Medulla oblongata (tissue), 1 donor: ENCODE results near the gene CRLF1.
A peak's percentile ranks its signal among the peaks of the same experiment; 100 is the strongest.
"Not testable (repeated sequence)": the region's sequence is repeated elsewhere in the genome, so short reads cannot be mapped to it uniquely, and the experiment has no call there.

ENCODE experiments used
- DNase-seq: peaks from one replicate; pipeline ENCODE4 v3.0.0-alpha.2; 2015; ENCODE audit errors: extremely low spot score

The CRLF1 gene

DNA sequence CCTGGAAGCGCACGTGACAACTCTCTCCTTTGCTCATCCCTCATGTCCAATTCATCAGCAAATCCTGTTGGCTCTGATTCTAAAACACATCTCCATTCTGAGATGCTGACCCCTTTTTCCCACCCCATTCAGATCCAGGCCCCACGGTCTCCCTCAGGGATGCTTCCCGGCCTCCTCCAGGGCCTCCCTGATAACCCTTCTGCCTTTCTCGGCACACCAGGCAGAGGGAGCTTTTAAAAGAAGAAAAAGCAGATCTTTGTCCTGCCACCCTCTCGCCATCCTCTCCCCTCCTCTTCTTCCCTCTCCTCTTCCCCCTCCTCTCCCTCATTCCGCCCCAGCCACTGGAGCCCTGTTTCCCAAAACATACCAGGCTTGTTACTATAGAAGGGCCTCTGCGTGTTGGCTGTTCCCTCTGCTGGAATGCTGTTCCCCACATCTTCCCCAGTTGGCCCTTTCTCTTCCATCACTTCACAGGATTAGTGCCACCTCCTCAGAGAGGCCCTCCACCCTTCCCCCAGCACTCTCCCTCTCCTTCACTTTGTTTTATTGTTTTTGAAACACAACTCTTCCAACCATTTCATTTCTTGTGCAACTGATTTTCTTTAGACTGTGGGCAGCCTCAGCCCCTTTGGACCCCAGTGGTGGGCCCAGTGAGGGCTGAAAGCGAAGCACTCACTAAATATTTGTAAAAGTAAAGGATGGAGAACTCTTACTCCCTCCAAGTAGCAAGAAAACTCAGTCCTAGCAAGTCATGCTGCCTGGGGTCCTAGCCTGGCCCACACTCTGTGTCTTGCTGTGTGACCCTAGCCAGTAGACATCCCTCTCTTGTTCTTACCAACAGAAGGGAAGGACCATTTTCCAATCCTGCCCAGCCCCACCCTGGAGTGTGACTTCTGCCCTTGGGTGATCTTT, 2.5 kb upstream of the CRLF1 start:
- no peak for DNase-seq

- no peak for DNase-seq
Measured at GRCh38 chr19:18608102-18608804, 1.7 kb upstream of the CRLF1 start.

GRCh38 chr19:18607226-18608101, 865 bp upstream of the CRLF1 start:
- no peak for DNase-seq

GRCh38 chr19:18605546-18606280, 886 bp downstream of the CRLF1 start:
- DNase-seq, result no peak

DNA sequence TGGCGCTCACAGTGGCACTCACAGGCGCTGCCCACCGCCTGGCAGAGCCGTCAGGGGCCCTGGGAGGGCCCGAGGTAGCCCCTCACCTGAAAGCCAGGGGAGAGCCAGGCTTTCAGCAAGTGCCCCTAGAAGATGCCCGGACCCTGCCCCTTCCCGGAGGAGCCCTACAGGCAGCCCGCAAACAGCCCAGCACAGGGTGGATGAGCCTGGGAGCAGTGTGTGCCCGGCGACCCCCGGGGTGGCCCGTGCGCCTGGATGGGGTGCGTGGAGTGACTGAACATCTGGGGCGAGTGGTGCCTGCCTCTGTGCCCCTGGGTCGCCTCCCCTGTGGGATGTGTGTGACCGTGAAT, 1.4 kb downstream of the CRLF1 start:
- no peak for DNase-seq

DNA sequence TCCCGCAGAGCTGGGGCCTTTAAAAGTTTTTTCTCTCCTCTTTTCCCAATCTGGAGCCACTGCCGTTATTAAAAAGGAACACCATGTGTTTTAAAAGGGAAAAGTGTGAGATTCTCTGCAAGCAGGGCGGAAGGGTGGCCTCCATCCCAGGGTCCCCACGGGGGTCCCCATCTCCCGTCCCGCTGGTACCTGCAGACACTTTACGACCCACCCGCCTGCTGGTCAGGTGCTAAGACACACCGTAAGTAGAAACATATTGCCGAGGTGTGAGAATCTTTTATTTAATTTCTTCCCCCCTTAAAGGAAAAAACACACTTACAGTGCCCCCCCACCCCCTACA, 1.8 kb downstream of the CRLF1 start:
- no peak for DNase-seq

GRCh38 chr19:18603958-18604819, 2.4 kb downstream of the CRLF1 start:
- no peak for DNase-seq

- no peak for DNase-seq
Measured at GRCh38 chr19:18603255-18603957, 3.2 kb downstream of the CRLF1 start.

DNA sequence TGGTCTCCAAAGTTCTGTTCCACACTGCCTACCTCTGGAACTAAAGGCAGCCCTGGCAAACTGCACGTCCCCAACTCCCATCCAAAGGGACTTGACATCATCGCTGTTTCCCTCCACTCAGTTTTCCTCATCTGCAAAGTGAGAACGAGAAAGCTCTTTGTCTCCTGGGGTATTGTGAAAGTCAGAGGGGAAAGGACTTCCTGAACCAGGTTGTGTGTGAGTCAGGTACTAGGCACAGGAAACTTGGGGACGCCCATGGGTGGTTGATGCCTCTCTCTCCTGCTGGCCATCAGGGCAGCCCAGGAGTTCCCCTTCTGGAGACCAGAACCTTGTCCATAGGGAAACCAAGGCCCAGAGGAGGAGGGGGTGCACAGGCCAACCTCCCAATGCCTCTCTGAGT, 4.7 kb downstream of the CRLF1 start:
- DNase-seq, result no peak

- DNase-seq, result not testable (repeated sequence)
Measured at GRCh38 chr19:18600692-18601397, 5.8 kb downstream of the CRLF1 start.

GRCh38 chr19:18599485-18599884, 7.1 kb downstream of the CRLF1 start:
- DNase-seq, result no peak

GRCh38 chr19:18597809-18598660, 8.6 kb downstream of the CRLF1 start:
- DNase-seq, result no peak

DNA sequence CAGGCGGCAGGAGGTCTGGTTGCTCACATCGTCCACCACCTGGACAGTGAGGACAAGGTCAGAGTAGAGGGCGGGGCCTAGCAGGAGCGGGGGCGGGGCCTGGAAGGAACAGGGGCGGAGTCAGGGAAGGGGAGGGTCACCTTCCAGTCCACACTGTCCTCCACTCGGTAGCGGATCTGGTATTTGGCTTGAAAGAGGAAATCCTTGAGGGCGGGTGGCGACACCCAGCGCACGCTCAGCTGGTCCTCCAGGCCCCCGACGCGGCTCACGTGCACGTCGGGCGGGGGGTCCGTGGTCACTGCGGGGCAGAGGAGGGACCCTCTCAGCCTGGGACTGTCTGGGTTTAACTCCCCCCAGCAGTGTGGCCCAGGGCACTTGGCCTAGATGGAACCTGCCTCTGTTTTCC, 9.8 kb downstream of the CRLF1 start:
- DNase-seq, result no peak

DNA sequence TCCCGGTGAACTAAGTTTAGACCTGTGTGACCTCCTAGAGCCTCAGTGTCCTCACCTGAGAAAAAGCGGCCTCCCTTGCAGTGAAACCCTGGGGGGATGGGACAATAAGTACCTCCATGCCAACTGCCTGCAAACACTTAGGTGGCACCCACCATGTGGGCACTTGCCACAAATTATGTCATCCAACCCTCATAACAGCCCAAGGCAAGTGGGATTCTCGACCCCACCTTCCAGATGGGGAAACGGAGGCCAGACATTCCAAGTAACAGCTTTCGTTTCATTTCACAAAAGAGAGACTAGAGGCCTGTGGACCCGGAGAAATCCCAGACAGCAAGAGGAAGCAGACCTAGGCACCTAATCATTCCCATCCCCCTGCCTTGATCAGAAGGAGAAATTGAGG, 11.1 kb downstream of the CRLF1 start:
- no peak for DNase-seq

GRCh38 chr19:18594824-18595373, 11.7 kb downstream of the CRLF1 start:
- DNase-seq, result no peak

DNA sequence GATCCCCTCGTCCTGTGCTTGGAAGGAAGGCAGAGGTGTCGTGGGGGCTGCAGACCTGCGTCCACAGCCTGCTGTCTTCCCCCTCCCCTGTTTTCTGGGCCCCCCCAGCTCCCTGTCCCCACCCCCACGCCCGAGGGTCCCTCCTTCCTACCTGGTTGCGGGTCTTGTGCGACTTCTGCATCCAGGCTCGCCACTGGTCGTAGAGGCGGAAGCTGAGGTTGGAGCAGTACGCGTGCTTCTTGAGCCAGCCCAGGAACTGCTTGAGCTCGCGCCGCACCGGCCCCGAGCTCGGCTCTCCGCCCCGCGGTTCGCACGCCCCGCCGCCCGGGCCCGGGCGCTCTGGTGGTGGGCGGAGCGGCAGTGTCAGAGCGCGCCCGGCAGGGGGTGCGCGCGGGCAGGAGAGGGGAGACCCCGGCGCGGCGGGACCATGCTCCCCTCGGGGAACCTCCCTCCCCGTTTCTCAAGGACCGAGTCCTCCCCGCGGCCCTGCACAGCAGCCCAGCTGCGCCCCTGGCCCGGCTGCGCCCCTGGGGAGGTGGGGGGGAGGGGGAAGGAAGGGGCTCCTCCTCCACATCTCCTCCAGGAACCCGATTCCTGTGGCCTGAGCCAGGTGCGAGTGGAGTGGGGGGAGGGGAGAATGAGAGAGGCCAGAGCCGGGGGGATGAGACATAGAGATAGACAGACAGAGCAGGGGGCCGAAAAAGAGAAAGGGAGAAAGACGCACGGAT, 12.3 kb downstream of the CRLF1 start:
- DNase-seq, result peak; percentile 68

GRCh38 chr19:18593367-18594095, 13.1 kb downstream of the CRLF1 start:
- DNase-seq, result no peak
